WI38 (cell line): ENCODE results near the gene MCU.

ENCODE experiments used
- H3K4me3 ChIP-seq: 2 replicates; pipeline ENCODE4 v1.5.1; 2011; ENCODE audit warnings: low read depth, mild to moderate bottlenecking, control low read depth, low read length
- CTCF ChIP-seq: IDR thresholded peaks from 2 replicates; pipeline ENCODE4 v1.5.1; 2012; ENCODE audit warnings: low read depth, mild to moderate bottlenecking, control low read depth, low read length

The MCU gene

GRCh38 chr10:72841487-72841886 lies 149.5 kb downstream of the MCU start:
- TF ChIP-seq CTCF: no peak
- H3K4me3 ChIP-seq: no peak overlapping the region

GRCh38 chr10:72842164-72842563 lies 150.2 kb downstream of the MCU start:
- no peak for TF ChIP-seq CTCF

GRCh38 chr10:72846238-72846637 lies 154.3 kb downstream of the MCU start:
- H3K4me3 ChIP-seq: no peak overlapping the region
- TF ChIP-seq CTCF: no peak

More at GRCh38 chr10:72842164-72842563, 150.2 kb downstream of the MCU start:
- H3K4me3 ChIP-seq: no peak overlapping the region

- H3K4me3 ChIP-seq: no peak overlapping the region
- no peak for TF ChIP-seq CTCF
These were observed 155.7 kb downstream of the MCU start for GRCh38 chr10:72847681-72848080.

GRCh38 chr10:72850861-72851260 lies 158.9 kb downstream of the MCU start:
- no peak overlapping the region for H3K4me3 ChIP-seq
- no peak for TF ChIP-seq CTCF

GRCh38 chr10:72851509-72851908 lies 159.6 kb downstream of the MCU start:
- H3K4me3 ChIP-seq: no peak overlapping the region
- no peak for TF ChIP-seq CTCF

- no peak for TF ChIP-seq CTCF
These were observed 160.6 kb downstream of the MCU start for GRCh38 chr10:72852508-72852907.

More at GRCh38 chr10:72852508-72852907, 160.6 kb downstream of the MCU start:
- H3K4me3 ChIP-seq: no peak overlapping the region
